Gastrocnemius medialis (tissue), 4 donors: ENCODE data around the gene PWWP2B.

ENCODE experiments used
- POLR2A ChIP-seq, 2 donors: fragments of 450-650 bp; IDR thresholded peaks; one replicate each; pipeline ENCODE4 v1.6.1; 2017; ENCODE audit warnings: antibody characterized with exemption in 2 of 2, mild to moderate bottlenecking in 2 of 2, moderate library complexity in 2 of 2
- TF ChIP-seq, protein P1 (sequence below), 5 experiments: fragments of 450-650 bp in 3 of 5; fragments of 200-600 bp in 2 of 5; sonication (generic) in 2 of 5; IDR thresholded peaks in 4 of 5; conservative IDR thresholded peaks in 1 of 5; 1 replicate in 4 of 5; 2 replicates in 1 of 5; pipeline ENCODE4 v1.5.1; 2016 to 2019; ENCODE audit warnings: antibody characterized with exemption in 5 of 5, mild to moderate bottlenecking in 3 of 5, moderate library complexity in 3 of 5

- no peak for TF ChIP-seq POLR2A (IDR thresholded peaks at IDR 0.05)
- TF ChIP-seq, protein P1, sequence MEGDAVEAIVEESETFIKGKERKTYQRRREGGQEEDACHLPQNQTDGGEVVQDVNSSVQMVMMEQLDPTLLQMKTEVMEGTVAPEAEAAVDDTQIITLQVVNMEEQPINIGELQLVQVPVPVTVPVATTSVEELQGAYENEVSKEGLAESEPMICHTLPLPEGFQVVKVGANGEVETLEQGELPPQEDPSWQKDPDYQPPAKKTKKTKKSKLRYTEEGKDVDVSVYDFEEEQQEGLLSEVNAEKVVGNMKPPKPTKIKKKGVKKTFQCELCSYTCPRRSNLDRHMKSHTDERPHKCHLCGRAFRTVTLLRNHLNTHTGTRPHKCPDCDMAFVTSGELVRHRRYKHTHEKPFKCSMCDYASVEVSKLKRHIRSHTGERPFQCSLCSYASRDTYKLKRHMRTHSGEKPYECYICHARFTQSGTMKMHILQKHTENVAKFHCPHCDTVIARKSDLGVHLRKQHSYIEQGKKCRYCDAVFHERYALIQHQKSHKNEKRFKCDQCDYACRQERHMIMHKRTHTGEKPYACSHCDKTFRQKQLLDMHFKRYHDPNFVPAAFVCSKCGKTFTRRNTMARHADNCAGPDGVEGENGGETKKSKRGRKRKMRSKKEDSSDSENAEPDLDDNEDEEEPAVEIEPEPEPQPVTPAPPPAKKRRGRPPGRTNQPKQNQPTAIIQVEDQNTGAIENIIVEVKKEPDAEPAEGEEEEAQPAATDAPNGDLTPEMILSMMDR (IDR thresholded peaks at IDR 0.05 in 4 of 5, conservative IDR thresholded peaks at IDR 0.05 in 1 of 5): no peak
Measured at GRCh38 chr10:132439424-132440163, 42.6 kb downstream of the PWWP2B start.
